MM.1S (cell line): ENCODE measurements around the gene AGBL1.

Source experiments
- DNase-seq: peaks from one replicate; pipeline ENCODE4 v3.0.0-alpha.2; 2015
- H2AFZ ChIP-seq: fragments of 300-600 bp; sonication (generic); 2 replicates; pipeline ENCODE4 v1.6.0; 2016; ENCODE audit warnings: antibody characterized with exemption, low read length
- H3F3A ChIP-seq: fragments of 300-600 bp; sonication (generic); 2 replicates; pipeline ENCODE4 v1.6.1; 2016; ENCODE audit warnings: mild to moderate bottlenecking, antibody characterized with exemption, low read length, moderate library complexity, mixed read lengths; ENCODE audit not compliant: insufficient read depth
- H3K27ac ChIP-seq: fragments of 300-600 bp; sonication (generic); 2 replicates; pipeline ENCODE4 v1.5.1; 2016; ENCODE audit warnings: mild to moderate bottlenecking, low read length
- H3K27me3 ChIP-seq: fragments of 300-600 bp; sonication (generic); replicated peaks from 2 replicates; pipeline ENCODE4 v1.6.0; 2016; ENCODE audit warnings: low read length; ENCODE audit not compliant: insufficient read depth
- H3K36me3 ChIP-seq: fragments of 300-600 bp; sonication (generic); replicated peaks from 2 replicates; pipeline ENCODE4 v1.6.1; 2016; ENCODE audit warnings: mild to moderate bottlenecking, low read length, mixed read lengths; ENCODE audit not compliant: insufficient read depth
- H3K4me1 ChIP-seq: fragments of 300-600 bp; sonication (generic); 2 replicates; pipeline ENCODE4 v1.6.1; 2016; ENCODE audit warnings: low read length, mixed read lengths
- H3K4me2 ChIP-seq: fragments of 300-600 bp; sonication (generic); 2 replicates; pipeline ENCODE4 v1.6.0; 2016; ENCODE audit warnings: low read depth, low read length
- H3K4me3 ChIP-seq: fragments of 300-600 bp; sonication (generic); 2 replicates; pipeline ENCODE4 v1.5.1; 2016; ENCODE audit warnings: low read length, mixed read lengths
- H3K79me2 ChIP-seq: fragments of 300-600 bp; sonication (generic); 2 replicates; pipeline ENCODE4 v1.6.1; 2016; ENCODE audit warnings: mixed run types, low read length, mixed read lengths
- H3K9ac ChIP-seq: fragments of 300-600 bp; sonication (generic); 2 replicates; pipeline ENCODE4 v1.6.1; 2016; ENCODE audit warnings: low read length, mixed read lengths
- H3K9me2 ChIP-seq: fragments of 300-600 bp; sonication (generic); replicated peaks from 2 replicates; pipeline ENCODE4 v1.6.1; 2016; ENCODE audit warnings: mild to moderate bottlenecking, low read length, mixed read lengths; ENCODE audit not compliant: insufficient read depth
- H3K9me3 ChIP-seq: fragments of 300-600 bp; sonication (generic); replicated peaks from 2 replicates; pipeline ENCODE4 v1.6.1; 2016; ENCODE audit warnings: mild to moderate bottlenecking, low read length, mixed read lengths; ENCODE audit not compliant: insufficient read depth
- H4K20me1 ChIP-seq: fragments of 300-600 bp; sonication (generic); 2 replicates; pipeline ENCODE4 v1.6.1; 2016; ENCODE audit warnings: mild to moderate bottlenecking, low read length, moderate library complexity, mixed read lengths; ENCODE audit not compliant: insufficient read depth
- EZH2 ChIP-seq: fragments of 300-600 bp; sonication (generic); optimal IDR thresholded peaks from 2 replicates; pipeline ENCODE3; 2017; ENCODE audit warnings: low read depth, mild to moderate bottlenecking, antibody characterized with exemption, low read length, mixed read lengths
- EZH2phosphoT487 ChIP-seq: fragments of 300-600 bp; sonication (generic); IDR thresholded peaks from 2 replicates; pipeline ENCODE4 v1.6.1; 2018; ENCODE audit warnings: antibody characterized with exemption, low read length
- TF ChIP-seq, protein P1 (sequence below): fragments of 300-600 bp; sonication (generic); IDR thresholded peaks from 2 replicates; pipeline ENCODE4 v1.5.1; 2016; ENCODE audit warnings: antibody characterized with exemption, low read length, mixed read lengths

The AGBL1 gene

GRCh38 chr15:86588413-86588812, 508.7 kb downstream of the AGBL1 start:
- H3K9me2 ChIP-seq, result no peaks in the 10 kb centered on the region
- H3K36me3 ChIP-seq, result no peaks in the 10 kb centered on the region
- H3K9ac ChIP-seq, result no peak overlapping the region
- no peak overlapping the region for H2AFZ ChIP-seq
- TF ChIP-seq, protein P1, sequence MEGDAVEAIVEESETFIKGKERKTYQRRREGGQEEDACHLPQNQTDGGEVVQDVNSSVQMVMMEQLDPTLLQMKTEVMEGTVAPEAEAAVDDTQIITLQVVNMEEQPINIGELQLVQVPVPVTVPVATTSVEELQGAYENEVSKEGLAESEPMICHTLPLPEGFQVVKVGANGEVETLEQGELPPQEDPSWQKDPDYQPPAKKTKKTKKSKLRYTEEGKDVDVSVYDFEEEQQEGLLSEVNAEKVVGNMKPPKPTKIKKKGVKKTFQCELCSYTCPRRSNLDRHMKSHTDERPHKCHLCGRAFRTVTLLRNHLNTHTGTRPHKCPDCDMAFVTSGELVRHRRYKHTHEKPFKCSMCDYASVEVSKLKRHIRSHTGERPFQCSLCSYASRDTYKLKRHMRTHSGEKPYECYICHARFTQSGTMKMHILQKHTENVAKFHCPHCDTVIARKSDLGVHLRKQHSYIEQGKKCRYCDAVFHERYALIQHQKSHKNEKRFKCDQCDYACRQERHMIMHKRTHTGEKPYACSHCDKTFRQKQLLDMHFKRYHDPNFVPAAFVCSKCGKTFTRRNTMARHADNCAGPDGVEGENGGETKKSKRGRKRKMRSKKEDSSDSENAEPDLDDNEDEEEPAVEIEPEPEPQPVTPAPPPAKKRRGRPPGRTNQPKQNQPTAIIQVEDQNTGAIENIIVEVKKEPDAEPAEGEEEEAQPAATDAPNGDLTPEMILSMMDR, result no peak
- TF ChIP-seq EZH2 (no peak), EZH2phosphoT487 (no peak)
- no peak overlapping the region for H3K27ac ChIP-seq
- H3F3A ChIP-seq, result no peaks in the 10 kb centered on the region
- H4K20me1 ChIP-seq, result no peaks in the 10 kb centered on the region
- no peak overlapping the region for H3K4me2 ChIP-seq
- no peak for DNase-seq
- H3K27me3 ChIP-seq, result no peaks in the 10 kb centered on the region
- no peaks in the 10 kb centered on the region for H3K4me1 ChIP-seq
- H3K4me3 ChIP-seq, result no peak overlapping the region
- no peaks in the 10 kb centered on the region for H3K79me2 ChIP-seq
- H3K9me3 ChIP-seq, result no peaks in the 10 kb centered on the region

DNA sequence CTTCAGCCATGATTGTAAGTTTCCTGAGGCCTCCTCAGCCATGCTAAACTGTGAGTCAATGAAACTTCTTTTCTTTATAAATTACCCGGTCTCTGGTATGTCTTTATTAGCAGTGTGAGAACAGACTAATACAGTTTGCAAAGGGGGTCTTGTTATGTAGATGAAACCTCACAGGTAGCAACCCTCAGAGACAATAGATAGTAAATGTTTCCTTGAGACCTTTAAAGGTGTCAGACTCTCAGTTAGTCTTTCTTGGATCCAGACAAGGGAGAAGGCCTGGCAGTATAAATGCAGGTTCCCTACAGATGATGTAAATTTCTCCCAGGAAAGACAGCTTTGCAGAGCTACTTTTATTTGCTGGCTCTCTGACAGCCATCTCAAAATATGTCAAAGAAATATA, 510.8 kb downstream of the AGBL1 start:
- no peaks in the 10 kb centered on the region for H3K9me3 ChIP-seq
- no peaks in the 10 kb centered on the region for H3K9me2 ChIP-seq
- H3K27ac ChIP-seq, result no peak overlapping the region
- no peak for DNase-seq
- TF ChIP-seq EZH2 (no peak), EZH2phosphoT487 (no peak)
- TF ChIP-seq, protein P1, result no peak
- H2AFZ ChIP-seq, result no peak overlapping the region
- no peaks in the 10 kb centered on the region for H4K20me1 ChIP-seq
- H3K4me1 ChIP-seq, result no peaks in the 10 kb centered on the region
- H3K4me2 ChIP-seq, result no peak overlapping the region
- no peaks in the 10 kb centered on the region for H3K36me3 ChIP-seq
- H3K4me3 ChIP-seq, result no peak overlapping the region
- H3K9ac ChIP-seq, result no peak overlapping the region
- no peaks in the 10 kb centered on the region for H3K79me2 ChIP-seq
- H3F3A ChIP-seq, result no peaks in the 10 kb centered on the region
- no peaks in the 10 kb centered on the region for H3K27me3 ChIP-seq

DNA sequence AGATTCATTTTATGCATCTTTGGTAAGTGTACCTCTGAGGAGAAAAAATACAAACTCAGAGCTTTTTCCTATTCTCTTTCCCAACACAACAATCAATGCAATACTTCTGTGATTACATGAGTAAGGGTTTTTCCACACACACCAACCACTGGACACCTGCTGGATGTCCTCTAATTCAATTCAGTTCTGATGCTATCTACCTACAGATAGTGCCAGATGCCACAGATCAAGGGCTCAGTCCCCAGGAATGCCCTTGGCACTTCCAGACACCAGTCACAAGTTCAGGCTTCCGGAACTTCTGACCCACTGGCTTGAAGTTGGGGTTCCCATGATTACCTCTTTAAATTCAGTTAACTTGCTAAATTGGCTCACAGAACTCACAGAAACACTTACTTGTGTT, 511.5 kb downstream of the AGBL1 start:
- Histone ChIP-seq H3K36me3 (no peaks in the 10 kb centered on the region), H3K4me2 (no peak overlapping the region), H2AFZ (no peak overlapping the region), H4K20me1 (no peaks in the 10 kb centered on the region), H3F3A (no peaks in the 10 kb centered on the region), H3K27me3 (no peaks in the 10 kb centered on the region), H3K9me3 (no peaks in the 10 kb centered on the region), H3K4me1 (no peaks in the 10 kb centered on the region), H3K4me3 (no peak overlapping the region), H3K79me2 (no peaks in the 10 kb centered on the region), H3K9ac (no peak overlapping the region), H3K27ac (no peak overlapping the region), H3K9me2 (no peaks in the 10 kb centered on the region)
- TF ChIP-seq, protein P1, result no peak
- TF ChIP-seq EZH2 (no peak), EZH2phosphoT487 (no peak)
- no peak for DNase-seq
